Activated naive CD4-positive, alpha-beta T cell treated with anti-CD3 and anti-CD28 coated beads, Interleukin-2, amount 10 ng/mL, durations not matched to agents 7 days and 5 days (primary cell): ENCODE measurements around the gene CUL9.
"Not testable (repeated sequence)": the region's sequence is repeated elsewhere in the genome, so short reads cannot be mapped to it uniquely, and the experiment has no call there.

Source experiments
- CTCF ChIA-PET: fragments of 350-600 bp; sonication (Branson Sonifier 250); formaldehyde crosslinking; loops from one replicate; lab custom pipeline; 2021; ENCODE audit warnings: antibody characterized with exemption; lab: Charles Lee
- DNase-seq: peaks from one replicate; pipeline ENCODE4 v3.0.0-alpha.2; 2020
- H3K27ac Mint-ChIP-seq: one replicate; pipeline ENCODE4 v1.8.0; 2021; ENCODE audit warnings: mild to moderate bottlenecking, moderate library complexity, mixed read lengths
- H3K27me3 Mint-ChIP-seq: one replicate; pipeline ENCODE4 v1.8.0; 2021; ENCODE audit warnings: mild to moderate bottlenecking, mixed read lengths
- H3K36me3 Mint-ChIP-seq: one replicate; pipeline ENCODE4 v1.8.0; 2021; ENCODE audit warnings: mixed read lengths
- H3K4me1 Mint-ChIP-seq: one replicate; pipeline ENCODE4 v1.8.0; 2021; ENCODE audit warnings: mixed read lengths
- H3K4me3 Mint-ChIP-seq: one replicate; pipeline ENCODE4 v1.8.0; 2021; ENCODE audit warnings: mild to moderate bottlenecking, moderate library complexity, mixed read lengths
- H3K9me3 Mint-ChIP-seq: one replicate; pipeline ENCODE4 v1.8.0; 2021; ENCODE audit warnings: mixed read lengths

CUL9 gene

DNA sequence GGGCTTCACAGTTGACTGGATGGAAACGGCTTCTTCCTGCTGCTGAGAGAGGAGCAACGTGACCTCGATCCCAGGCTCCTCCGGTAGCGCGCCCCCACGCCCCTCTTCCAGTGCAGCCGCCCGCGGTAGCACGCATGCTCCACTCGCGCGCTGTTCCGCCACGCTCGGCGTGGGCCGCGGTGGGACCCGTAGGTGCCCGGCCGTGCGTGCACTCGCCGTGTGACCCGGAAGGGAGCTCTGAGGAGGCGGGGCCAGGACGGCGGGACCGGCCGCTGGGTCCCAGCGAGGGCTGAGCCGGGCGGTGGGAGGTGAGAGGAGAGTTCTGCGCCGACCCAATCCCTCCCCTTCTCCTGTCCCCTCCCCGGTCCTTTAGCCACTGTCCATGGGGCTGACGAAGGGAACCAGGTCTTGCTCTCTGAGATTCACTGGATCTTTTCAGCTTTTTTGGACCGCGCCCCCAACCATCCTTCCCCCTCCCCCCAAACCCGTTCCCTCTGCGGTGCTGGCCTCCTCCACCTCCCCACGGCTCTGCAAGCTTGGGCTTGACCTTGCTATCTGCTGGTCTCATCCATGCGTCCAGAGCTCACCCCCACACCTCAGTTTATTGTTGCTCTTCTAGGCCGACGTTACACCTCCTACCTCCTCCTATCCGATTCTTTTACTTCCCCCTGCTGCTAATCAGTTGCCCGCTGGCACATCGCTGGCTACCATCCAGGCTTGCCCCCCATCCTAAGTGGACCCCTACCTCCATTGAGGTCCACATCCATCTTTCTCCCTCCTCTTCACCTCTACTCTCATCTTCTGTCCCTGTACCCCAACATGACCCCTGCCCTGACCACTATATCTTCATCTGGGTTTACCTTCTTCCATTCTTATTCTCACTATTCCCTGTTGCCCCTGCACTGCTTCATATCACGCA lies at the start of gene CUL9:
Gene CUL9 (plus strand): TSS at position 255 of the 919 bp plus-strand sequence. CDS start 2,115 bp downstream, outside the sequence.
- Mint-ChIP-seq H3K27me3 (no peaks in the 10 kb centered on the region), H3K4me1 (peaks cover 51% of the 10 kb centered on the region), H3K36me3 (peaks cover 32% of the 10 kb centered on the region), H3K4me3 (peak within 1 kb of the TSS; percentile 97), H3K9me3 (no peaks in the 10 kb centered on the region), H3K27ac (peak within 1 kb of the TSS; percentile 70)
- peak; percentile 91 for DNase-seq
- CTCF ChIA-PET, result no interaction called here

DNA sequence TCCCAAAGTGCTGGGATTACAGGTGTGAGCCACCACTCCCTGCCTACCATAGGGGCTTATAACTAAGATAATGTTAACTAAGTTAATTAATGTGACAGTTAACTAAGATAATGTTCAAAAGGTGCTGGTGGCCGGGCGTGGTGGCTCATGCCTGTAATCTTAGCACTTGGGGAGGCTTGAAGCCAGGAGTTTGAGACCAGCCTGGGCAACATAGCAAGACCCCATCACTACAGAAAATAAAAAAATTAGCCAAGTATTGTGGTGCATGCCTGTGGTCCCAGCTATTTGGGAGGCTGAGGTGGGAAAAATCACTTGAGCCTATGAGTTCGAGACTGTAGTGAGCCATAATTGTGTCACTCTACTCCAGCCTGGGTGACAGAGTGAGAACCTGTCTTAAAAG lies 43.7 kb upstream of the CUL9 start:
- CTCF ChIA-PET, result no interaction called here
- Mint-ChIP-seq H3K36me3 (no peaks in the 10 kb centered on the region), H3K27ac (no peak overlapping the region), H3K27me3 (peaks cover 6% of the 10 kb centered on the region), H3K9me3 (no peaks in the 10 kb centered on the region), H3K4me3 (no peak overlapping the region), H3K4me1 (peaks cover 11% of the 10 kb centered on the region)
- DNase-seq, result no peak

DNA sequence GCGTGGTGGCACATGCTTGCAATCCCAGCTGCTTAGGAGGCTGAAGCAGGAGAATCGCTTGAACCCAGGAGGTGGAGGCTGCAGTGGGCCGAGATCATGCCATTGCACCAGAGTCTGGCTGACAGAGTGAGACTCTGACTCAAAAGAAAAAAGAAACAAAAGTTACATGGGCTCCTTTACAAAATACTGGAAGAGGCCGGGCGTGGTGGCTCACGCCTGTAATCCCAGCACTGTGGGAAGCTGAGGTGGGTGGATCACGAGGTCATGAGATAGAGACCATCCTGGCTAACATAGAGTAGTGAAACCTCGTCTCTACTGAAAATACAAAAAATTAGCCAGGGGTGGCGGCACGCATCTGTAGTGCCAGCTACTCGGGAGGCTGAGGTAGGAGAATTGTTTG lies 42.0 kb upstream of the CUL9 start:
- H3K9me3 Mint-ChIP-seq, DNase-seq, H3K27me3 Mint-ChIP-seq, CTCF ChIA-PET, H3K27ac Mint-ChIP-seq, H3K4me3 Mint-ChIP-seq, H3K36me3 Mint-ChIP-seq: not testable (repeated sequence)
- peaks cover 17% of the 10 kb centered on the region for H3K4me1 Mint-ChIP-seq

DNA sequence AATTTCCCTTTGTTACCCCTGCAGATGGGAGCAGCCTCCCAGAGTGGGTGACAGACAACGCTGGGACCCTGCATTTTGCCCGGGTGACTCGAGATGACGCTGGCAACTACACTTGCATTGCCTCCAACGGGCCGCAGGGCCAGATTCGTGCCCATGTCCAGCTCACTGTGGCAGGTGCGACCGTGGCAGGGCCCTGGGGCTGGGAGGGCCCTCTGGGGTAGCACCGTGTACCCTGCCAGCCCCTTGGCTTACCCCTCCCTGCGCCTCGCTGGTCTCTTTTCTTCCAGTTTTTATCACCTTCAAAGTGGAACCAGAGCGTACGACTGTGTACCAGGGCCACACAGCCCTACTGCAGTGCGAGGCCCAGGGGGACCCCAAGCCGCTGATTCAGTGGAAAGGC lies 40.4 kb upstream of the CUL9 start:
- Mint-ChIP-seq H3K36me3 (no peaks in the 10 kb centered on the region), H3K9me3 (no peaks in the 10 kb centered on the region), H3K27ac (no peak overlapping the region), H3K4me1 (peaks cover 17% of the 10 kb centered on the region), H3K27me3 (peaks cover 19% of the 10 kb centered on the region), H3K4me3 (no peak overlapping the region)
- no peak for DNase-seq
- CTCF ChIA-PET, result interaction anchor here (2.7 to 2.9 kb wide), 2 partner anchors 121 to 241 kb away, joined by 12 to 28 read pairs; partner anchors contain the start of gene RRP36

DNA sequence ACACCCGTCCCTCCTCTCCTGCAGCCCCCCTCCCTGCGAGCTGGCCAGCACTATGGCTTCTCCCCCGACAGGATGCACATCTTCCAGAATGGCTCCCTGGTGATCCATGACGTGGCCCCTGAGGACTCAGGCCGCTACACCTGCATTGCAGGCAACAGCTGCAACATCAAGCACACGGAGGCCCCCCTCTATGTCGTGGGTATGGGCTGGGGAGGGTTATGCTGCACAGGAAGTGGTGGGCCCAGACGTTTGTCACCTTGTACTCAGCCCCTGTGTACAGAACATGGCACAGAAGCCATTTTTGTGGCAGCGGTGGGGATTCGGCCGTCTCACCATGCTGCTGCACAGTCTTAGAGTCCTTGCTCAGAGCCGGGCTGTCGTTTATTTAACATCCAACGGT lies 39.9 kb upstream of the CUL9 start:
- Mint-ChIP-seq H3K27me3 (peaks cover 21% of the 10 kb centered on the region), H3K9me3 (no peaks in the 10 kb centered on the region), H3K36me3 (no peaks in the 10 kb centered on the region), H3K4me3 (no peak overlapping the region), H3K4me1 (peaks cover 17% of the 10 kb centered on the region), H3K27ac (no peak overlapping the region)
- no peak for DNase-seq
- CTCF ChIA-PET, result interaction anchor here (2.0 to 2.9 kb wide), 3 partner anchors 33 to 241 kb away, joined by 6 to 28 read pairs (median 12); partner anchors contain the start of gene RRP36

DNA sequence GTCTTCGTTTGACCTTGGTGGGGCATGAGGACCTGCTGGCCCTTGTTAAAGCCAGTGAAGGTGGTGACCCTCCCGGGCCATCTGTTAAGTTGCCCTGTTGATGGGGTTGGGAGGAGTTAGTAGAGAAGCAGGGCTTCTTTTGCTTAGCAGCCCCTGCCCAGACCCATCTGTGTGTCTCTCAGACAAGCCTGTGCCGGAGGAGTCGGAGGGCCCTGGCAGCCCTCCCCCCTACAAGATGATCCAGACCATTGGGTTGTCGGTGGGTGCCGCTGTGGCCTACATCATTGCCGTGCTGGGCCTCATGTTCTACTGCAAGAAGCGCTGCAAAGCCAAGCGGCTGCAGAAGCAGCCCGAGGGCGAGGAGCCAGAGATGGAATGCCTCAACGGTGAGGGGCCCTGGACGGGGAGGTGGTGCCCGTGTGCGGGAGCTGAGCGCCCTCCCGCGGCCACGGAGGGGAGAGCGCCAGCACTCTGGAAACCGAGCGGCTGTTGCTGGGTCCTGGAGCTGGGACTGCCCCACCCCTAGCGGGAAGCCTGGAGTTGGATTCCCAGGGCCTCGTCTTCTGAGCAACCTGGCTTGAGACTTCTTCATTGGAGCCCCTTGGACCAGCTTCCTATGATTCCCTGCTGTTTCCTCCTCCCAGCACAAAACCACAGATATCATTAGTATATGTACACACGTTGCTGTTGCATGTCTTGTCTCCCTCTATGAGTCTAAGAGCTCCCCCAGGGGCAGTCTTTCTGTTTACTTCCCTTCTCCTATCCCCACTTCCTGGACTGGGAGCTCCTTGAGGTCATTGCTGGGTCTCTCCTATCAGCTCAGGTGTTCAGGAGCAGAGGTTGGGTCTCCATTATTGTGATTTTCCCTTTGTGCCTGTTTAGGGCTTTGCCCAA lies 38.5 kb upstream of the CUL9 start:
- H3K36me3 Mint-ChIP-seq, result no peaks in the 10 kb centered on the region
- no peak overlapping the region for H3K4me3 Mint-ChIP-seq
- peaks cover 27% of the 10 kb centered on the region for H3K27me3 Mint-ChIP-seq
- CTCF ChIA-PET, result interaction anchor here (0.6 to 2.9 kb wide), 54 partner anchors 9 to 1015 kb away, joined by 3 to 28 read pairs (median 4); partner anchors contain the start of genes CNPY3, PPP2R5D, RPL7L1 and RRP36
- H3K27ac Mint-ChIP-seq, result no peak overlapping the region
- DNase-seq, result peak; percentile 83
- H3K4me1 Mint-ChIP-seq, result peaks cover 17% of the 10 kb centered on the region
- H3K9me3 Mint-ChIP-seq, result no peaks in the 10 kb centered on the region

DNA sequence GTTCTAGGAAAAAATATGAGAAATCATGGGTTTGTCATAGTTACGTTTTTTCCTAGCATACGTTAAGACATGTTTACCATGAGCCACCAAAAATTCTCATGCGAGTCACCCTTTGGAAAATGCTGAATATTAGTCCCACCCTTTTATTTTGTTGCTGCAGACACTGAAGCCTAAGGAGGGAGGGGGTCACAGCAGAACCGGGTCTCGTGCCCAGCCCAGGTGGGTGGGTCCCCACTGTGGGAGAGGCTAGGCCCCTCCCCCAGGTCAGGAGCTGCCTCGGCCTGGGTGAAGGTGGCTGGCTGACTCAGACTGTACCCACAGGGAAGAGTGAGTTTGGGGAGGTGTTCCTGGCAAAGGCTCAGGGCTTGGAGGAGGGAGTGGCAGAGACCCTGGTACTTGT lies 37.1 kb upstream of the CUL9 start:
- CTCF ChIA-PET, result interaction anchor here (2.4 kb wide), 1 partner anchor 235 kb away, joined by 18 read pairs; no protein-coding TSS in a partner anchor
- peaks cover 28% of the 10 kb centered on the region for H3K27me3 Mint-ChIP-seq
- H3K27ac Mint-ChIP-seq, result no peak overlapping the region
- H3K9me3 Mint-ChIP-seq, result no peaks in the 10 kb centered on the region
- H3K36me3 Mint-ChIP-seq, result no peaks in the 10 kb centered on the region
- no peak for DNase-seq
- peaks cover 17% of the 10 kb centered on the region for H3K4me1 Mint-ChIP-seq
- H3K4me3 Mint-ChIP-seq, result no peak overlapping the region

DNA sequence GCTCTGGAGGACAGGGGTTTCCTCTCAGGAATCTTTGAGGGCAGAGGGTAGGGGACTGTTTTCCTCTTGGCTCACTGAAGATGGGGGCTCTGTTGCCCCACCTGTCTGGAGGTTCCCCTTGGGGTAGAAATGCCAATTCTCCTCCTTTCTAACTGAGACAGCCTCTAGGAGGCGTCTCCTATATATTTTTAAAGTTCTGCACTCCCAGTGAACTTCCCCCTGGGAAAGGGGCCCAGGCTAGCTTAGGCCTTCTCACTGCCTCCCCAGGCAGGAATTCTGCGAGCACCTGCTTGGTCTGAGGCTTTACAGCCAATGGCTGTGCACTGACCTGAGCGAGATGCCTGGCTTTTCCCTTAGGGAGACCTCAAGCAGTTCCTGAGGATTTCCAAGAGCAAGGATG lies 35.7 kb upstream of the CUL9 start:
- H3K36me3 Mint-ChIP-seq, result no peaks in the 10 kb centered on the region
- peaks cover 17% of the 10 kb centered on the region for H3K4me1 Mint-ChIP-seq
- no peak overlapping the region for H3K27ac Mint-ChIP-seq
- CTCF ChIA-PET, result interaction anchor here (1.3 to 1.5 kb wide), 2 partner anchors 245 to 246 kb away, joined by 3 to 6 read pairs; no protein-coding TSS in a partner anchor
- no peak for DNase-seq
- peaks cover 29% of the 10 kb centered on the region for H3K27me3 Mint-ChIP-seq
- H3K9me3 Mint-ChIP-seq, result no peaks in the 10 kb centered on the region
- no peak overlapping the region for H3K4me3 Mint-ChIP-seq

DNA sequence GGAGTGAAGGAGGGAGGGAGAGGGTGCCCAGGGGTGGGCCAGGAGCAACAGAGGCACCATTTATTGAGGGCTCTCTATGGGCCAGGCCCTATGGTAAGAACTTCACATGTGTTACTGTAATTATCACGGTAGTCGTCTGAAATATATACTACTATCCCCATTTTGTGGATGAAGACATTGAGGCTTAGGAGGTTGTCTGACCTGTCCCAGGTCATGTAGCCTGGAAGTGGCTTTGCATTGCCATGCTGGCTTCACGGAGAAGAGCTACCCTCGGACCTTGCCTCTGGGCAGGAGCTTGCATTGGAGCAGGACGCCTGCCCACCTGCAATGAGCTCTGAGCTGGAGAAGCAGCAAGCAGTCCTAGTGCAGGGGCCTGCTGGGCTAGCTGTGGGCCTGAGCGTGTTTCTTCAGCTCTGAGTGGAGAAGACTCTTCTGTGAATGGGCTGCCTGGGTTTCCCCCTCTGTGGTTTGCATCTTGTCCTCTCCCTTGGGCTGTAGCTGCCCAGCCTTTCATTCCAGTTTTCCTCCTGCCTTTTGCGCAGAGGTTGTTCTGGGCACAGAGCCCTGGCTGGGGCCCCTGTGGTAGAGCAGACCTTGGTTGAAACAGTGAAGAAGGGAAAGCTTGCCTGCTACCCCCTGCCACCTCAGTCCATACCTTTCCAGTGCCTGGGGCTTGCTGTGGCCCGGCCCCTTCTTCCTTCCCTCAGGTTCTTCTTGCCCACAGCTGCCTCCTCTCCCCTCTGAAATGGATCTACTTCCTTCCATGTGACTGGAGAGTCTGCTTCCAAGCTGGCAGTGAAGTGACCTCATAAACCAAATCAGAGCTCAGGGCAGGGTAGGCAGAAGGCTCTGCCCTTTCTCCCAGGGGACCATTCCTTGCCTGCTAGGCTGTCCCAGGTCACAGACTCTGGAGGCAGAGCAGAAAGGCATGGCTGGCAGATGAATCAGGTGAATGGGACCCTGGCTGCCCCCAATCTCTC lies 35.0 kb upstream of the CUL9 start:
- Mint-ChIP-seq H3K27me3 (peaks cover 26% of the 10 kb centered on the region), H3K9me3 (no peaks in the 10 kb centered on the region), H3K36me3 (no peaks in the 10 kb centered on the region), H3K4me1 (peaks cover 17% of the 10 kb centered on the region), H3K4me3 (no peak overlapping the region), H3K27ac (no peak overlapping the region)
- no peak for DNase-seq
- CTCF ChIA-PET, result interaction anchor here (1.0 to 1.5 kb wide), 4 partner anchors 17 to 247 kb away, joined by 3 to 6 read pairs (median 3); no protein-coding TSS in a partner anchor

DNA sequence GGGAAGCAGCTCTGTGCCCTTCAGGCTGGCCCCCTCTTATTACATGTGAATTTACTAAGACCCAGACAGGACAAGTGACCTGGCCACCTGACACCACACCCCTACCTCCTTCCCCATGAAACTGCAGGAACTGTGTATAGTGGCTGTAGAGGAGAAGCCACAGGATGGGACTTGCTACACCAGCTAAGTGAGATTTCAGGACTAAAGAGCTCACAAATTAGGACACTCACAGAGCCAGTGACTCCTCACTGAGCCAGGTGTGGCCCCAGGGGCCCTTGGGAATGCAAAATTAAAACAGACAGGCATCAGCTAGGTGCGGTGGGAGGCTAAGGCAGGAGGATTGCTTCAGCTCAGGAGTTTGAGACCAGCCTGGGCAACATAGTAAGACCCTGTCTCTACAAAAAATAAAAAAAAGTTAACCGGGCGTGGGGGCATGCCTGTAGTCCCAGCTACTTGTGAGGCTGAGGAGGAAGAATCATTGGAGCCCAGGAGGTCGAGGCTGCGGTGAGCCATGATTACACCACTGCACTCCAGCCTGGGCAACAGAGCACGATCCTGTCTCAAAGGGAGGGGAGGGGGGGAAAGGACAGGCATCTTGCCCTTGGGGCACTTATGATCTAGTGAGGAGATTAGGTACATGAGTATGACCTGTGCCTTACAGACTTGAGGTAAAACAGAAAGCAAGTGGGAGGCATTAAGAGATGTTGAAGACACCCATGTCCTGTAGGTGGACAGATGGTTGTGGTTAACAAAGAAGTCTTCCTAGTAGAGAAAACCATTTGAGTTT lies 34.1 kb upstream of the CUL9 start:
- Mint-ChIP-seq H3K9me3 (no peaks in the 10 kb centered on the region), H3K4me3 (no peak overlapping the region), H3K27ac (no peak overlapping the region), H3K4me1 (peaks cover 10% of the 10 kb centered on the region), H3K36me3 (no peaks in the 10 kb centered on the region), H3K27me3 (peaks cover 26% of the 10 kb centered on the region)
- no peak for DNase-seq
- CTCF ChIA-PET, result interaction anchor here (1.0 to 1.5 kb wide), 3 partner anchors 16 to 246 kb away, joined by 3 to 6 read pairs (median 3); no protein-coding TSS in a partner anchor

DNA sequence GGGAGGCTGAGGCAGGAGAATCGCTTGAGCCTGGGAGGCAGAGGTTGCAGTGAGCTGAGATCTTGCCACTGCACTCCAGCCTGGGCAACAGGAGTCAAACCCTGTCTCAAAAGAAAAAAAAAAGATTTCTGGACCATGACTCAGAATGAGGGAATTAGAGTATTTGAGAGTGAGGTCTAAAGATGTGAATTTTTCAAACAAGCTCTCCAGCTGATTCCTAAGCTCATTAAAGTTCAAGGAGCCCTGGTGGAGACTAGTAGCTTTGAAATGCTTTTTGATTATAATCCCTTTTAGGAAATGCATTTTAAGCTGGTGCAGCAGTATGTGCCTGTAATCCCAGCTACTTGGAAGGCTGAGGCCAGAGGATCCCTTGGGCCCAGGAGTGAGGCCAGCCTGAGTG lies 32.7 kb upstream of the CUL9 start:
- H3K27ac Mint-ChIP-seq, result no peak overlapping the region
- CTCF ChIA-PET, result no interaction called here
- DNase-seq, result no peak
- H3K36me3 Mint-ChIP-seq, result no peaks in the 10 kb centered on the region
- no peaks in the 10 kb centered on the region for H3K9me3 Mint-ChIP-seq
- H3K4me3 Mint-ChIP-seq, result no peak overlapping the region
- no peaks in the 10 kb centered on the region for H3K4me1 Mint-ChIP-seq
- peaks cover 26% of the 10 kb centered on the region for H3K27me3 Mint-ChIP-seq

DNA sequence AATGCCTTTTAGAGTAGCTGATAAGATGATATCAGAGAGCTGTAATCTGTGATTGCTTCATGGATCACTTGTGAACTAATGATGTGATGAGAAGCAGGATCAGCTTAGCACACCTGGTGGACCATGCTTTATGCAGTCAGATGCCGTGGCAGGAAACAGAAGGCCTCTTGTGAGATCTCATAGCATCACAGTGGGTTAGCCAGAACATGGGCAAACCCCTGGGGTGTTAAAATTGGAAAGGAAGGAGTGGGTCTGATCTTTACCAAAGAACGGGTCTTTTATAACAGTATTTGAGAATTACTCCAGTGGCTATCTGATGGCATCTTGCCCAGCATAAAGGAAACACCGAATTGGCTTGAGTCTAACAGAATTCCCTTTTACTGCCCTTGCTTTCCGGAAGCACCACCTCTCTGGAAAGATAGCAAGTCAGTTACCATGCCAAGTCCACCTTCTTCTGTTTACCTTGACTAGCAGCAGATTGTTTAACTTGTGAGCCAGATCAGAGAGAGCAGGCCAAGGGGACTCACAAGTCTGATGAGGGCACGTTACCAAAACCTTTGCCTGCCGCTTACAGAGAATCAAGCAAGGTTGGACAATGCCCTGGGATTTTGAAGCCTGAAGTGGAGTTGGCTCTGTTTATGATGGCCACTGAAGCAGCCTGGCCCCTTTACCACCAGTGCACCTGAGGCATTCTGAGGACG lies 31.8 kb upstream of the CUL9 start:
- Mint-ChIP-seq H3K27me3 (peaks cover 24% of the 10 kb centered on the region), H3K4me3 (no peak overlapping the region), H3K27ac (no peak overlapping the region), H3K9me3 (no peaks in the 10 kb centered on the region), H3K36me3 (no peaks in the 10 kb centered on the region), H3K4me1 (no peaks in the 10 kb centered on the region)
- no peak for DNase-seq
- CTCF ChIA-PET, result no interaction called here
